GM12878 (cell line): ENCODE data around the gene TOPBP1. TPM values are rescaled to one million over a fixed set of nuclear protein-coding genes. Genes with fewer than 3 reads are reported as not detected.

Experiments used
- ATAC-seq: fragments of 200-7000 bp; cut with Tn5 transposase; 3 replicates; pipeline ENCODE4 v1.9.1; 2020; ENCODE audit warnings: mild to moderate bottlenecking, moderate library complexity
- BruUV-seq: library from RNA; stranded (reverse); fragments of 400-500 nt; replicated peaks from 2 replicates; lab custom pipeline; 2021; lab: Mats Ljungman, UMichigan
- CTCF ChIA-PET: fragments of 300-600 bp; sonication (Branson Sonifier 250); formaldehyde crosslinking; extraction: SDS; loops from one replicate; lab custom pipeline; 2021; ENCODE audit warnings: inconsistent platforms; lab: Yijun Ruan, JAX
- POLR2A ChIA-PET: fragments of 350-600 bp; formaldehyde crosslinking; extraction: SDS; loops from one replicate; lab custom pipeline; 2021; ENCODE audit warnings: inconsistent platforms; lab: Charles Lee
- RAD21 ChIA-PET: fragments of 300-600 bp; sonication (Branson Sonifier 250); formaldehyde crosslinking; loops from one replicate; lab custom pipeline; 2023; ENCODE audit warnings: antibody characterized with exemption; ENCODE audit not compliant: unreplicated experiment; lab: Charles Lee
- SMC1A ChIA-PET: fragments of 300-600 bp; sonication (Branson Sonifier 250); formaldehyde crosslinking; loops from one replicate; lab custom pipeline; 2023; ENCODE audit not compliant: unreplicated experiment, uncharacterized antibody; lab: Charles Lee
- DNase-seq: peaks from one replicate; pipeline ENCODE4 v3.0.0-alpha.2; 2011; ENCODE audit warnings: low read depth, low spot score
- FAIRE-seq: peaks from 3 replicates; lab custom pipeline; 2011; peaks lifted over from hg19 to GRCh38; lab: Jason Lieb, UNC
- H2AFZ ChIP-seq: 2 replicates; pipeline ENCODE4 v1.6.0; 2011; ENCODE audit warnings: low read depth, low read length, control low read depth; ENCODE audit not compliant: control insufficient read depth
- H3K27ac ChIP-seq: 2 replicates; pipeline ENCODE4 v1.5.1; 2011; ENCODE audit warnings: control low read depth; ENCODE audit not compliant: control insufficient read depth, insufficient read depth
- H3K27me3 ChIP-seq, 2 experiments: replicated peaks in 1 of 2; 2 replicates each; pipeline versions ENCODE4 v1.6.0 to v1.6.1; 2011; ENCODE audit warnings: low read length in 1 of 2; ENCODE audit not compliant: control insufficient read depth in 2 of 2, insufficient read depth in 2 of 2
- H3K36me3 ChIP-seq, 2 experiments: 2 replicates each; pipeline ENCODE4 v1.5.1; 2011; ENCODE audit warnings: low read length in 1 of 2; ENCODE audit not compliant: control insufficient read depth in 2 of 2, insufficient read depth in 2 of 2
- H3K4me1 ChIP-seq: 2 replicates; pipeline ENCODE4 v1.6.1; 2011; ENCODE audit warnings: mild to moderate bottlenecking, low read length, moderate library complexity, mixed read lengths; ENCODE audit not compliant: control insufficient read depth, insufficient read depth
- H3K4me2 ChIP-seq: 2 replicates; pipeline ENCODE4 v1.6.0; 2011; ENCODE audit warnings: control low read depth; ENCODE audit not compliant: control insufficient read depth, insufficient read depth
- H3K4me3 ChIP-seq: fragments of 200-600 bp; sonication (generic); 2 replicates; pipeline ENCODE4 v1.5.1; 2016
- H3K79me2 ChIP-seq: 2 replicates; pipeline ENCODE4 v1.6.0; 2011; ENCODE audit warnings: low read length; ENCODE audit not compliant: control insufficient read depth, insufficient read depth
- H3K9ac ChIP-seq: 2 replicates; pipeline ENCODE4 v1.8.0; 2011; ENCODE audit warnings: low read length, control low read depth, mixed read lengths; ENCODE audit not compliant: control insufficient read depth, insufficient read depth
- H3K9me3 ChIP-seq: replicated peaks from 3 replicates; pipeline ENCODE4 v1.5.1; 2011; ENCODE audit warnings: mild to moderate bottlenecking, low read length; ENCODE audit not compliant: control insufficient read depth, insufficient read depth
- H4K20me1 ChIP-seq: 2 replicates; pipeline ENCODE4 v1.6.0; 2011; ENCODE audit not compliant: control insufficient read depth, insufficient read depth
- ATF7 ChIP-seq: fragments of 450-650 bp; IDR thresholded peaks from 2 replicates; pipeline ENCODE4 v1.6.1; 2016; ENCODE audit warnings: low read depth, mild to moderate bottlenecking
- CHD4 ChIP-seq: fragments of 200-600 bp; sonication (generic); IDR thresholded peaks from 2 replicates; pipeline ENCODE4 v1.6.1; 2016; ENCODE audit warnings: mild to moderate bottlenecking
- KLF5 ChIP-seq: fragments of 450-650 bp; IDR thresholded peaks from 2 replicates; pipeline ENCODE4 v1.6.1; 2014; ENCODE audit warnings: mild to moderate bottlenecking; ENCODE audit not compliant: partially characterized antibody
- NFYB ChIP-seq: IDR thresholded peaks from 2 replicates; pipeline ENCODE4 v1.6.1; 2011; ENCODE audit warnings: low read depth, mild to moderate bottlenecking, low read length, improper control_type of control experiment, moderate library complexity; ENCODE audit not compliant: insufficient read depth
- NR2F1 ChIP-seq: fragments of 450-650 bp; conservative IDR thresholded peaks from 2 replicates; pipeline ENCODE4 v1.6.1; 2017; ENCODE audit warnings: mild to moderate bottlenecking
- NRF1 ChIP-seq: conservative IDR thresholded peaks from 2 replicates; pipeline ENCODE4 v1.6.1; 2011; ENCODE audit warnings: mild to moderate bottlenecking, low read depth, low read length, improper control_type of control experiment
- STAT1 ChIP-seq: fragments of 450-650 bp; conservative IDR thresholded peaks from 2 replicates; pipeline ENCODE4 v1.6.1; 2014; ENCODE audit warnings: antibody characterized with exemption, mild to moderate bottlenecking
- TCF7 ChIP-seq: IDR thresholded peaks from 2 replicates; pipeline ENCODE4 v1.6.1; 2014; ENCODE audit warnings: antibody characterized with exemption, borderline replicate concordance
- YBX1 ChIP-seq: fragments of 450-650 bp; IDR thresholded peaks from 2 replicates; pipeline ENCODE4 v1.6.1; 2016; ENCODE audit warnings: antibody characterized with exemption
- ZNF622 ChIP-seq: fragments of 450-650 bp; IDR thresholded peaks from 2 replicates; pipeline ENCODE4 v1.6.1; 2017; ENCODE audit warnings: mild to moderate bottlenecking, inconsistent platforms
- WGBS: methylation state at CpG from one replicate; pipeline ENCODE4 v1.1.6; 2016; ENCODE audit warnings: low lambda C conversion rate; ENCODE audit not compliant: insufficient replicate concordance, insufficient coverage; ENCODE audit errors: missing lambda C conversion rate; 5-methylcytosine and 5-hydroxymethylcytosine counted together
- in situ Hi-C: fragments of 300-500 bp; cut with MboI; formaldehyde crosslinking; loops from 9 replicates; pipeline ENCODE4 v1.14.3; 2018; ENCODE audit warnings: mixed read lengths
- intact Hi-C: fragments of 100-400 bp; cut with micrococcal nuclease; formaldehyde crosslinking; loops from one replicate; pipeline ENCODE4 v1.14.2; 2022; ENCODE audit not compliant: unreplicated experiment
- polyA plus RNA-seq, 11 experiments: library from polyadenylated mRNA; depleted of rRNA in 4 of 11; unstranded in 6 of 11; stranded (reverse) in 5 of 11; fragments of >200 nt; fragmentation: Nextera tagmentation in 4 of 11; fragmentation: Illumina TruSeq in 1 of 11; extraction: Ambion mirVana in 4 of 11; extraction: Trizol in 1 of 11; gene quantifications; 1 replicate in 1 of 11; 2 replicates in 10 of 11; pipeline versions ENCODE4 v1.2.1 to v1.2.3, GENCODE V29; 2011 to 2016; ENCODE audit warnings: inconsistent platforms in 2 of 11, missing spikeins in 2 of 11, low read depth in 1 of 11
- total RNA-seq, 4 experiments: library from RNA; depleted of rRNA in 3 of 4; stranded (reverse); fragments of >200 nt in 3 of 4; fragmentation: Illumina TruSeq in 1 of 4; extraction: Trizol in 1 of 4; gene quantifications; 2 replicates each; pipeline versions ENCODE4 v1.2.1 to v1.2.3, GENCODE V29; 2013 to 2021
- TF ChIP-seq, protein P1 (sequence below): IDR thresholded peaks from 2 replicates; pipeline ENCODE4 v1.6.1; 2012; ENCODE audit warnings: low read depth, low read length, improper control_type of control experiment
- TF ChIP-seq, protein P2 (sequence below): fragments of 450-650 bp; formaldehyde crosslinking; IDR thresholded peaks from 2 replicates; pipeline ENCODE4 v1.4.0; 2020; ENCODE audit warnings: mild to moderate bottlenecking, moderate library complexity
- TF ChIP-seq, protein P3 (sequence below): IDR thresholded peaks from 2 replicates; pipeline ENCODE4 v1.6.1; 2011; ENCODE audit warnings: borderline replicate concordance, low read depth, mild to moderate bottlenecking, moderate library complexity, low read length; ENCODE audit not compliant: insufficient read depth, poor library complexity, severe bottlenecking
- TF ChIP-seq, protein P4 (sequence below): fragments of 450-650 bp; formaldehyde crosslinking; IDR thresholded peaks from 2 replicates; pipeline ENCODE4 v1.4.0; 2022; ENCODE audit warnings: mild to moderate bottlenecking, moderate library complexity

The TOPBP1 gene
- total and polyA plus RNA-seq, 10 of the 15 experiments (the other 5 are each of a cell fraction or from before 2014, with no cell fraction given): 18.3 to 99.3 (median 61.5) TPM

DNA sequence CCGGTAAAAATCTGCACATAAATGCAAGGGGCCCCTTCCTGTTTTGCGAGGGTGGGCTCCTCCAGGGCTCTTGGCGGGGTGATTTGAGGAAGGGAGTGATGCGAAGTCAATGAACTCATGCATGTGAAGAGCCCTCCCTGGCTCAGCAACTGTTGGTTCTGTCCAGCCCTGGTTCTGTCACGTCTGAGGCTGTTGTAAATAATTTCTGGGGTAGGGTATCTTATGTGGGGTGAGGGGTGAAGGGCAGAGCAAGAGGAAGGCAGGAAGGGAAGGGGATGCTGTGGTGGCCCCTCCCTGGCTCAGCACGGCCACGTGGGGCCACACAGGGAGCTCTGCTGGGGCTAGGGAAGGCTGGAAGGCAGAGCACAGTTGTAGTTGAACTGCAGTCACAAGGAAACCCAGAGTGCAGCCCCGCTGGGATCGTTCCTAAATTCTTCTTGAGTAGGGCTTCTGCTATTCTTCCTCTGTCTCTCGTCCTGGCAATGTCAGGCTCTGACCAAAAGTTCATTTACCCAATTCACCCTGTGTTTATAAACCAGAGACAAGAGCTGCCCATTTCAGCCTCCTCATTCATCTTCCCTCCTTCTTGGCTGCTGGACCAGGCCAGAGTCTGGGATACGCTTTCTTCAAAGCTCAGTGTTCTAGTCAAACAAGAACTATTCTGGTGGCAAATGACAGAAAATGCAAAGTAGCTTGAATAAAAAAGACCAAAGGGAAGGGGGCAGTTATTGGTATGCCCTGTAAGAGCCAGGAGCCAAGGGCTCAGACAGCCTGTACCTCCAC is 14.8 kb upstream of the TOPBP1 start:
- H3K27me3 ChIP-seq: peaks cover 2 to 4% of the 10 kb centered on the region in 2 experiments; a peak in 3 of 4 replicates
- no peak overlapping the region for H3K4me3 ChIP-seq
- H3K4me2 ChIP-seq: no peak overlapping the region
- BruUV-seq: no TSS peak
- ATAC-seq (no peak), FAIRE-seq (no peak), DNase-seq (no peak)
- in situ Hi-C loops: no loop called here
- H3K27ac ChIP-seq: no peak overlapping the region
- WGBS: 17% methylated on average over 11 of the region's 11 CpGs
- ChIA-PET RAD21 (no interaction called here), CTCF (no interaction called here), SMC1A (no interaction called here), POLR2A (no interaction called here)
- no peaks in the 10 kb centered on the region for H4K20me1 ChIP-seq
- H3K9me3 ChIP-seq: no peaks in the 10 kb centered on the region
- no peak overlapping the region for H3K9ac ChIP-seq
- no peaks in the 10 kb centered on the region for H3K79me2 ChIP-seq
- no peaks in the 10 kb centered on the region for H3K36me3 ChIP-seq
- intact Hi-C loops: no loop called here
- H2AFZ ChIP-seq: no peak overlapping the region
- H3K4me1 ChIP-seq: peaks cover 7% of the 10 kb centered on the region; the same call in 1 of the 2 replicates
- TF ChIP-seq ZNF622 (no peak), STAT1 (no peak), TCF7 (no peak), YBX1 (no peak), CHD4 (no peak), NRF1 (no peak), NFYB (no peak), NR2F1 (no peak), KLF5 (no peak), ATF7 (no peak)
- TF ChIP-seq, protein P1, sequence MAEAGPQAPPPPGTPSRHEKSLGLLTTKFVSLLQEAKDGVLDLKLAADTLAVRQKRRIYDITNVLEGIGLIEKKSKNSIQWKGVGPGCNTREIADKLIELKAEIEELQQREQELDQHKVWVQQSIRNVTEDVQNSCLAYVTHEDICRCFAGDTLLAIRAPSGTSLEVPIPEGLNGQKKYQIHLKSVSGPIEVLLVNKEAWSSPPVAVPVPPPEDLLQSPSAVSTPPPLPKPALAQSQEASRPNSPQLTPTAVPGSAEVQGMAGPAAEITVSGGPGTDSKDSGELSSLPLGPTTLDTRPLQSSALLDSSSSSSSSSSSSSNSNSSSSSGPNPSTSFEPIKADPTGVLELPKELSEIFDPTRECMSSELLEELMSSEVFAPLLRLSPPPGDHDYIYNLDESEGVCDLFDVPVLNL: no peak
- TF ChIP-seq, protein P2, sequence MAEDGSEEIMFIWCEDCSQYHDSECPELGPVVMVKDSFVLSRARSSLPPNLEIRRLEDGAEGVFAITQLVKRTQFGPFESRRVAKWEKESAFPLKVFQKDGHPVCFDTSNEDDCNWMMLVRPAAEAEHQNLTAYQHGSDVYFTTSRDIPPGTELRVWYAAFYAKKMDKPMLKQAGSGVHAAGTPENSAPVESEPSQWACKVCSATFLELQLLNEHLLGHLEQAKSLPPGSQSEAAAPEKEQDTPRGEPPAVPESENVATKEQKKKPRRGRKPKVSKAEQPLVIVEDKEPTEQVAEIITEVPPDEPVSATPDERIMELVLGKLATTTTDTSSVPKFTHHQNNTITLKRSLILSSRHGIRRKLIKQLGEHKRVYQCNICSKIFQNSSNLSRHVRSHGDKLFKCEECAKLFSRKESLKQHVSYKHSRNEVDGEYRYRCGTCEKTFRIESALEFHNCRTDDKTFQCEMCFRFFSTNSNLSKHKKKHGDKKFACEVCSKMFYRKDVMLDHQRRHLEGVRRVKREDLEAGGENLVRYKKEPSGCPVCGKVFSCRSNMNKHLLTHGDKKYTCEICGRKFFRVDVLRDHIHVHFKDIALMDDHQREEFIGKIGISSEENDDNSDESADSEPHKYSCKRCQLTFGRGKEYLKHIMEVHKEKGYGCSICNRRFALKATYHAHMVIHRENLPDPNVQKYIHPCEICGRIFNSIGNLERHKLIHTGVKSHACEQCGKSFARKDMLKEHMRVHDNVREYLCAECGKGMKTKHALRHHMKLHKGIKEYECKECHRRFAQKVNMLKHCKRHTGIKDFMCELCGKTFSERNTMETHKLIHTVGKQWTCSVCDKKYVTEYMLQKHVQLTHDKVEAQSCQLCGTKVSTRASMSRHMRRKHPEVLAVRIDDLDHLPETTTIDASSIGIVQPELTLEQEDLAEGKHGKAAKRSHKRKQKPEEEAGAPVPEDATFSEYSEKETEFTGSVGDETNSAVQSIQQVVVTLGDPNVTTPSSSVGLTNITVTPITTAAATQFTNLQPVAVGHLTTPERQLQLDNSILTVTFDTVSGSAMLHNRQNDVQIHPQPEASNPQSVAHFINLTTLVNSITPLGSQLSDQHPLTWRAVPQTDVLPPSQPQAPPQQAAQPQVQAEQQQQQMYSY (CRISPR knock-in tag): no peak
- TF ChIP-seq, protein P3, sequence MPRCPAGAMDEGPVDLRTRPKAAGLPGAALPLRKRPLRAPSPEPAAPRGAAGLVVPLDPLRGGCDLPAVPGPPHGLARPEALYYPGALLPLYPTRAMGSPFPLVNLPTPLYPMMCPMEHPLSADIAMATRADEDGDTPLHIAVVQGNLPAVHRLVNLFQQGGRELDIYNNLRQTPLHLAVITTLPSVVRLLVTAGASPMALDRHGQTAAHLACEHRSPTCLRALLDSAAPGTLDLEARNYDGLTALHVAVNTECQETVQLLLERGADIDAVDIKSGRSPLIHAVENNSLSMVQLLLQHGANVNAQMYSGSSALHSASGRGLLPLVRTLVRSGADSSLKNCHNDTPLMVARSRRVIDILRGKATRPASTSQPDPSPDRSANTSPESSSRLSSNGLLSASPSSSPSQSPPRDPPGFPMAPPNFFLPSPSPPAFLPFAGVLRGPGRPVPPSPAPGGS: no peak
- TF ChIP-seq, protein P4, sequence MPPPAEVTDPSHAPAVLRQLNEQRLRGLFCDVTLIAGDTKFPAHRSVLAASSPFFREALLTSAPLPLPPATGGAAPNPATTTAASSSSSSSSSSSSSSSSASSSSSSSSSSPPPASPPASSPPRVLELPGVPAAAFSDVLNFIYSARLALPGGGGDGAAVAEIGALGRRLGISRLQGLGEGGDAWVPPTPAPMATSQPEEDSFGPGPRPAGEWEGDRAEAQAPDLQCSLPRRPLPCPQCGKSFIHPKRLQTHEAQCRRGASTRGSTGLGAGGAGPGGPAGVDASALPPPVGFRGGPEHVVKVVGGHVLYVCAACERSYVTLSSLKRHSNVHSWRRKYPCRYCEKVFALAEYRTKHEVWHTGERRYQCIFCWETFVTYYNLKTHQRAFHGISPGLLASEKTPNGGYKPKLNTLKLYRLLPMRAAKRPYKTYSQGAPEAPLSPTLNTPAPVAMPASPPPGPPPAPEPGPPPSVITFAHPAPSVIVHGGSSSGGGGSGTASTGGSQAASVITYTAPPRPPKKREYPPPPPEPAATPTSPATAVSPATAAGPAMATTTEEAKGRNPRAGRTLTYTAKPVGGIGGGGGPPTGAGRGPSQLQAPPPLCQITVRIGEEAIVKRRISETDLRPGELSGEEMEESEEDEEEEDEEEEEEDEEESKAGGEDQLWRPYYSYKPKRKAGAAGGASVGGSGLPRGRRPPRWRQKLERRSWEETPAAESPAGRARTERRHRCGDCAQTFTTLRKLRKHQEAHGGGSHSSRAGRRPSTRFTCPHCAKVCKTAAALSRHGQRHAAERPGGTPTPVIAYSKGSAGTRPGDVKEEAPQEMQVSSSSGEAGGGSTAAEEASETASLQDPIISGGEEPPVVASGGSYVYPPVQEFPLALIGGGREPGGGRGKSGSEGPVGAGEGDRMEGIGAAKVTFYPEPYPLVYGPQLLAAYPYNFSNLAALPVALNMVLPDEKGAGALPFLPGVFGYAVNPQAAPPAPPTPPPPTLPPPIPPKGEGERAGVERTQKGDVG (CRISPR knock-in tag): no peak
